K562 (cell line): ENCODE measurements around the gene TARP.

ENCODE experiments used
- ATAC-seq: fragments of 200-7000 bp; cut with Tn5 transposase; 3 replicates; pipeline ENCODE4 v1.9.1; 2020; ENCODE audit warnings: moderate library complexity
- BruUV-seq: library from RNA; stranded (reverse); fragments of 400-500 nt; replicated peaks from 2 replicates; lab custom pipeline; 2021; lab: Mats Ljungman, UMichigan
- CTCF ChIA-PET: fragments of 300-600 bp; formaldehyde crosslinking; extraction: SDS; loops from one replicate; lab custom pipeline; 2021; ENCODE audit warnings: low intra/inter-chr PET ratio; lab: Yijun Ruan, JAX
- POLR2A ChIA-PET: fragments of 300-600, 350-650 bp; sonication (Branson Sonifier 250); formaldehyde crosslinking; extraction: SDS; loops from one replicate; lab custom pipeline; 2021; ENCODE audit warnings: antibody characterized with exemption, inconsistent platforms; lab: Yijun Ruan, JAX
- DNase-seq, 4 experiments: peaks; one replicate each; pipeline versions ENCODE4 v3.0.0 to v3.0.0-alpha.2; 2011 to 2018; ENCODE audit warnings: low spot score in 3 of 4, mixed read lengths in 3 of 4; ENCODE audit errors: extremely low read depth in 1 of 4
- FAIRE-seq: peaks from 2 replicates; lab custom pipeline; 2011; peaks lifted over from hg19 to GRCh38; lab: Jason Lieb, UNC
- H2AFZ ChIP-seq: 2 replicates; pipeline ENCODE4 v1.6.0; 2011; ENCODE audit warnings: low read depth, low read length, control low read depth, inconsistent platforms
- H3K27ac ChIP-seq: fragments of 200-600 bp; 3 replicates; pipeline ENCODE4 v1.8.0; 2011; ENCODE audit warnings: low read depth, mild to moderate bottlenecking, control low read depth, inconsistent platforms, low read length, moderate library complexity, mixed read lengths; ENCODE audit errors: extremely low read depth
- H3K27me3 ChIP-seq, 2 experiments: fragments of 300-600 bp in 1 of 2; 2 replicates in 1 of 2; 3 replicates in 1 of 2; pipeline versions ENCODE4 v1.6.0 to v1.8.0; 2011; ENCODE audit warnings: inconsistent platforms in 2 of 2, low read length in 2 of 2, mild to moderate bottlenecking in 1 of 2, mixed read lengths in 1 of 2, moderate library complexity in 1 of 2; ENCODE audit not compliant: control insufficient read depth in 2 of 2, insufficient read depth in 2 of 2
- H3K36me3 ChIP-seq: fragments of 300-600 bp; 3 replicates; pipeline ENCODE4 v1.8.0; 2011; ENCODE audit warnings: mild to moderate bottlenecking, low read length, inconsistent platforms; ENCODE audit not compliant: control insufficient read depth, insufficient read depth
- H3K4me1 ChIP-seq, 2 experiments: fragments of 200-600 bp in 1 of 2; replicated peaks in 1 of 2; 2 replicates in 1 of 2; 3 replicates in 1 of 2; pipeline versions ENCODE4 v1.5.1 to v1.8.0; 2011; ENCODE audit warnings: inconsistent platforms in 2 of 2, low read length in 2 of 2, mild to moderate bottlenecking in 1 of 2, mixed read lengths in 1 of 2, moderate library complexity in 1 of 2; ENCODE audit not compliant: control insufficient read depth in 2 of 2, insufficient read depth in 2 of 2
- H3K4me2 ChIP-seq: 2 replicates; pipeline ENCODE4 v1.6.1; 2011; ENCODE audit warnings: low read length, control low read depth, inconsistent platforms, mixed read lengths; ENCODE audit not compliant: insufficient read depth
- H3K4me3 ChIP-seq: fragments of 200-600 bp; sonication (generic), shearing (Covaris generic); 2 replicates; pipeline ENCODE4 v1.5.1; 2016; ENCODE audit warnings: control low read depth, inconsistent platforms
- H3K79me2 ChIP-seq: fragments of 200-600 bp; 3 replicates; pipeline ENCODE4 v1.8.0; 2011; ENCODE audit warnings: low read length, inconsistent platforms; ENCODE audit not compliant: control insufficient read depth, insufficient read depth
- H3K9ac ChIP-seq, 2 experiments: 2 replicates each; pipeline versions ENCODE4 v1.6.0 to v1.6.1; 2011; ENCODE audit warnings: low read depth in 2 of 2, low read length in 2 of 2, control low read depth in 1 of 2, inconsistent platforms in 1 of 2, mild to moderate bottlenecking in 1 of 2, mixed read lengths in 1 of 2; ENCODE audit not compliant: insufficient read depth in 1 of 2
- H3K9me1 ChIP-seq: one replicate; pipeline ENCODE4 v1.6.0; 2011; ENCODE audit warnings: inconsistent platforms, mild to moderate bottlenecking, low read length, moderate library complexity; ENCODE audit not compliant: control insufficient read depth, insufficient read depth
- H3K9me3 ChIP-seq: replicated peaks from 2 replicates; pipeline ENCODE4 v1.5.1; 2011; ENCODE audit warnings: low read depth, low read length, inconsistent platforms; ENCODE audit not compliant: control insufficient read depth, insufficient read depth
- H4K20me1 ChIP-seq: replicated peaks from 2 replicates; pipeline ENCODE4 v1.6.1; 2011; ENCODE audit warnings: low read length, inconsistent platforms, mixed read lengths; ENCODE audit not compliant: control insufficient read depth, insufficient read depth
- BHLHE40 ChIP-seq: IDR thresholded peaks from 2 replicates; pipeline ENCODE4 v1.6.1; 2011; ENCODE audit warnings: low read length, improper control_type of control experiment
- FOSL1 ChIP-seq: fragments of 200-800 bp; sonication (Bioruptor generic); conservative IDR thresholded peaks from 2 replicates; pipeline ENCODE4 v1.6.1; 2016; ENCODE audit warnings: missing genetic modification characterization, missing compliant biosample characterization
- NCOR1 ChIP-seq: fragments of 450-650 bp; IDR thresholded peaks from 2 replicates; pipeline ENCODE4 v1.6.1; 2016; ENCODE audit warnings: mild to moderate bottlenecking, moderate library complexity
- ZBTB40 ChIP-seq, 2 experiments: fragments of 450-650 bp in 1 of 2; sonication (generic) in 1 of 2; formaldehyde crosslinking in 1 of 2; IDR thresholded peaks; 2 replicates each; pipeline versions ENCODE4 v1.7.1 to v1.9.0; 2016 to 2022; ENCODE audit warnings: inconsistent platforms in 1 of 2, mild to moderate bottlenecking in 1 of 2, missing genetic modification reagents in 1 of 2
- WGBS: fragments of 100-300 bp; shearing (Covaris generic); methylation state at CpG from one replicate; pipeline ENCODE4 v1.1.6; 2016; ENCODE audit warnings: low coverage, mixed read lengths; ENCODE audit not compliant: insufficient coverage; ENCODE audit errors: missing lambda C conversion rate; 5-methylcytosine and 5-hydroxymethylcytosine counted together
- in situ Hi-C: fragments of 300-500 bp; cut with MboI; formaldehyde crosslinking; loops from 4 replicates; pipeline ENCODE4 v1.15.0; 2018; ENCODE audit warnings: inconsistent platforms, mixed read lengths
- intact Hi-C: fragments of 100-400 bp; cut with micrococcal nuclease; formaldehyde crosslinking; loops from 2 replicates; pipeline ENCODE4 v1.14.2; 2022

Gene TARP

GRCh38 chr7:38292442-38292841, 19.0 kb upstream of the TARP start:
- peaks cover 0 to 3% of the 10 kb centered on the region in 2 experiments; a peak in 2 of 5 replicates for H3K27me3 ChIP-seq
- H4K20me1 ChIP-seq: no peaks in the 10 kb centered on the region
- DNase-seq (no peak), FAIRE-seq (peak; percentile 26), ATAC-seq (no peak)
- no peak for TF ChIP-seq ZBTB40 (IDR thresholded peaks at IDR 0.05)
- TF ChIP-seq ZBTB40 (CRISPR knock-in tag; IDR thresholded peaks at IDR 0.05): no peak
- no peak for TF ChIP-seq NCOR1
- TF ChIP-seq BHLHE40: no peak
- peak; percentile 53; the same call in 1 of the 2 replicates for TF ChIP-seq FOSL1
- no peaks in the 10 kb centered on the region for H3K36me3 ChIP-seq
- H3K9me3 ChIP-seq: no peaks in the 10 kb centered on the region
- no peaks in the 10 kb centered on the region for H3K79me2 ChIP-seq
- no peak overlapping the region for H3K27ac ChIP-seq
- H3K9me1 ChIP-seq: no peaks in the 10 kb centered on the region
- in situ Hi-C loops (no loop called here), intact Hi-C loops (no loop called here)
- CTCF ChIA-PET: no interaction called here
- POLR2A ChIA-PET: interaction anchor here (0.9 to 1.0 kb wide), 3 partner anchors 9 to 15 kb away, joined by 3 to 6 read pairs (median 4); no protein-coding TSS in a partner anchor
- H3K4me2 ChIP-seq: no peak overlapping the region
- H3K4me3 ChIP-seq: no peak overlapping the region
- H3K9ac ChIP-seq: no peak overlapping the region
- BruUV-seq: no TSS peak
- no peak overlapping the region for H2AFZ ChIP-seq
- H3K4me1 ChIP-seq: peaks cover 0 to 3% of the 10 kb centered on the region in 2 experiments; a peak in 1 of 5 replicates
- whole genome bisulfite sequencing: 2% methylated on average over 3 of the region's 3 CpGs
